Activated CD4-positive, CD25-positive, alpha-beta regulatory T cell (primary cell): ENCODE results near the gene ZNF100.
"Not testable (repeated sequence)": the region's sequence is repeated elsewhere in the genome, so short reads cannot be mapped to it uniquely, and the experiment has no call there.

ENCODE experiments used
- DNase-seq, 4 experiments: peaks; one replicate each; lab custom pipeline; 2025; lab: John Stamatoyannopoulos, UW

The ZNF100 gene

GRCh38 chr19:21704320-21704719 is 63.1 kb downstream of the ZNF100 start:
- DNase-seq = no peak

- no peak for DNase-seq
Observed at GRCh38 chr19:21699197-21699596, 68.2 kb downstream of the ZNF100 start.

GRCh38 chr19:21698215-21698614 is 69.2 kb downstream of the ZNF100 start:
- no peak for DNase-seq

- no peak for DNase-seq
Observed at GRCh38 chr19:21697698-21698097, 69.7 kb downstream of the ZNF100 start.

- no peak for DNase-seq
Observed at GRCh38 chr19:21694171-21694906, 73.0 kb downstream of the ZNF100 start.

- DNase-seq = no peak
Observed at GRCh38 chr19:21693399-21693798, 74.0 kb downstream of the ZNF100 start.

- DNase-seq = no peak
Observed at GRCh38 chr19:21691661-21692060, 75.7 kb downstream of the ZNF100 start.

GRCh38 chr19:21688464-21688863 is 78.9 kb downstream of the ZNF100 start:
- DNase-seq = no peak

- no peak for DNase-seq
Observed at GRCh38 chr19:21680671-21681070, 86.7 kb downstream of the ZNF100 start.

- DNase-seq = no peak
Observed at GRCh38 chr19:21680026-21680425, 87.4 kb downstream of the ZNF100 start.

- DNase-seq = no peak
Observed at GRCh38 chr19:21677696-21678418, 89.5 kb downstream of the ZNF100 start.

GRCh38 chr19:21674454-21674853 is 92.9 kb downstream of the ZNF100 start:
- no peak for DNase-seq

GRCh38 chr19:21673479-21673878 is 93.9 kb downstream of the ZNF100 start:
- DNase-seq = not testable (repeated sequence)
